Nephron (organoid): ENCODE results near the gene MOB3B.

Experiments
- H3K27ac Mint-ChIP-seq, 3 experiments: 2 replicates each; pipeline ENCODE4 v1.8.0; 2020; ENCODE audit warnings: mixed read lengths in 3 of 3, mild to moderate bottlenecking in 2 of 3, moderate library complexity in 1 of 3
- H3K27me3 Mint-ChIP-seq: 2 replicates; pipeline ENCODE4 v1.8.0; 2021; ENCODE audit warnings: low read depth, mild to moderate bottlenecking, moderate library complexity, mixed read lengths
- H3K36me3 Mint-ChIP-seq: 2 replicates; pipeline ENCODE4 v1.8.0; 2020; ENCODE audit warnings: low read depth, mixed read lengths
- H3K4me1 Mint-ChIP-seq: 2 replicates; pipeline ENCODE4 v1.8.0; 2020; ENCODE audit warnings: mixed read lengths
- H3K4me3 Mint-ChIP-seq, 3 experiments: 2 replicates each; pipeline ENCODE4 v1.8.0; 2020; ENCODE audit warnings: mild to moderate bottlenecking in 3 of 3, mixed read lengths in 3 of 3, moderate library complexity in 2 of 3
- H3K9me3 Mint-ChIP-seq: 2 replicates; pipeline ENCODE4 v1.8.0; 2020; ENCODE audit warnings: mixed read lengths
- CTCF ChIP-seq, 3 experiments: fragments of 200-600 bp; sonication (generic); IDR thresholded peaks; one replicate each; pipeline ENCODE4 v1.5.0; 2021; ENCODE audit warnings: antibody characterized with exemption in 3 of 3; ENCODE audit not compliant: unreplicated experiment in 3 of 3

The MOB3B gene

GRCh38 chr9:27428551-27428950, 101.1 kb downstream of the MOB3B start:
- Mint-ChIP-seq H3K4me3 (no peak overlapping the region), H3K4me1 (peaks cover 98% of the 10 kb centered on the region), H3K36me3 (no peaks in the 10 kb centered on the region), H3K9me3 (no peaks in the 10 kb centered on the region), H3K27ac (peak overlapping the region; percentile 19 to 90 (median 83)), H3K27me3 (no peaks in the 10 kb centered on the region)
- no peak for TF ChIP-seq CTCF (IDR thresholded peaks at IDR 0.05; ENCODE audit: unreplicated experiment in 3 of 3)

- Mint-ChIP-seq H3K9me3 (no peaks in the 10 kb centered on the region), H3K4me3 (no peak overlapping the region), H3K27me3 (no peaks in the 10 kb centered on the region), H3K36me3 (no peaks in the 10 kb centered on the region), H3K4me1 (peaks cover 90% of the 10 kb centered on the region), H3K27ac (peak overlapping the region in 2 of 3 experiments; percentile 83 to 86)
- no peak for TF ChIP-seq CTCF (IDR thresholded peaks at IDR 0.05; ENCODE audit: unreplicated experiment in 3 of 3)
Measured at GRCh38 chr9:27427272-27427643, 102.4 kb downstream of the MOB3B start.

- H3K4me1 Mint-ChIP-seq: peaks cover 90% of the 10 kb centered on the region
- H3K27me3 Mint-ChIP-seq: no peaks in the 10 kb centered on the region
- H3K4me3 Mint-ChIP-seq: no peak overlapping the region
- peak overlapping the region; percentile 51 to 86 (median 83) for H3K27ac Mint-ChIP-seq
- no peaks in the 10 kb centered on the region for H3K9me3 Mint-ChIP-seq
- TF ChIP-seq CTCF (IDR thresholded peaks at IDR 0.05; ENCODE audit: unreplicated experiment in 3 of 3): no peak
- H3K36me3 Mint-ChIP-seq: peaks cover 1% of the 10 kb centered on the region
Measured at GRCh38 chr9:27426511-27427271, 102.9 kb downstream of the MOB3B start.

GRCh38 chr9:27425827-27426510, 103.6 kb downstream of the MOB3B start:
- Mint-ChIP-seq H3K9me3 (no peaks in the 10 kb centered on the region), H3K27ac (peak overlapping the region; percentile 51 to 86 (median 83)), H3K4me1 (peaks cover 85% of the 10 kb centered on the region), H3K36me3 (peaks cover 5% of the 10 kb centered on the region), H3K4me3 (no peak overlapping the region), H3K27me3 (no peaks in the 10 kb centered on the region)
- no peak for TF ChIP-seq CTCF (IDR thresholded peaks at IDR 0.05; ENCODE audit: unreplicated experiment in 3 of 3)

GRCh38 chr9:27423915-27424710, 105.5 kb downstream of the MOB3B start:
- H3K4me1 Mint-ChIP-seq: peaks cover 66% of the 10 kb centered on the region
- peak overlapping the region; percentile 34 to 86 (median 38) for H3K27ac Mint-ChIP-seq
- H3K4me3 Mint-ChIP-seq: no peak overlapping the region
- peaks cover 9% of the 10 kb centered on the region for H3K9me3 Mint-ChIP-seq
- no peaks in the 10 kb centered on the region for H3K27me3 Mint-ChIP-seq
- TF ChIP-seq CTCF (IDR thresholded peaks at IDR 0.05; ENCODE audit: unreplicated experiment in 3 of 3): no peak
- H3K36me3 Mint-ChIP-seq: peaks cover 18% of the 10 kb centered on the region
